ENCODE results near the gene PLPP1. TPM values are rescaled to one million over a fixed set of nuclear protein-coding genes. Genes with fewer than 3 reads are reported as not detected.

PLPP1 gene
- total RNA-seq, 1 experiment from 2014 or later: 42.7 TPM

GRCh38 chr5:55450050-55450765 lies 84.6 kb downstream of the PLPP1 start:
- peak; percentile 68 for DNase-seq (ENCODE audit: low read depth)

DNA sequence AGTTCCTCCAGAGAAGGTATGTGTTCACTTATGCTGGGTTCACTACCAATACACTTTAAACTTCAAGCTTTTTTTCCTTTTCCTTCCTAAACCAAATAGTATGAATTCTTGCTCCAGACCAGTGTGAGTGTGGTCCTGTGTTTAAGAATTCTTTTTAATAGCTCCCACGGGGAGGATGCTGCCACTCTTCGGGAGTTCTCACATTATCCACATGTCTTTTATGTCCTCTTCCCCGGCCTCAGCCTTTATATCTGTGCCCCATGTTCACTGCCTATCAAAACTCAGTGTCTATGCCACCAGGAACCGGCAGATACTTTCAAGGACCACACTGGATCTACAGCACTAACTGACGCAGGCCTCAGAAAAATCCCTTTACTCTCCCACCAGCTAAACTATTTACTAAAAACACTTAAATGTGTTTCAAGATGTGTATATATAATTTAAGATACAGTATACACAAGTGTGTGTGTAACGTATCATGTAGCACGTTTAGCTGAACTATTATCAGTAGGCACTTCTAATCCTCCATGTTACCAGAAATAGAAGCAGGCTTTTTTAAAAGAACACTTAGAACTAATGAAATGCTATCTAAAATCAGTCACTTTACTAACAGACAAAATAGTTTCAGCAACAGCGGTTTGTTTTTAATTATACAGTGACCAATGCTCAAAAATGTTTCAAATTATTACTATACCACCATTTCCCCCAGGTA lies 88.0 kb downstream of the PLPP1 start:
- DNase-seq (ENCODE audit: low read depth): no peak

DNA sequence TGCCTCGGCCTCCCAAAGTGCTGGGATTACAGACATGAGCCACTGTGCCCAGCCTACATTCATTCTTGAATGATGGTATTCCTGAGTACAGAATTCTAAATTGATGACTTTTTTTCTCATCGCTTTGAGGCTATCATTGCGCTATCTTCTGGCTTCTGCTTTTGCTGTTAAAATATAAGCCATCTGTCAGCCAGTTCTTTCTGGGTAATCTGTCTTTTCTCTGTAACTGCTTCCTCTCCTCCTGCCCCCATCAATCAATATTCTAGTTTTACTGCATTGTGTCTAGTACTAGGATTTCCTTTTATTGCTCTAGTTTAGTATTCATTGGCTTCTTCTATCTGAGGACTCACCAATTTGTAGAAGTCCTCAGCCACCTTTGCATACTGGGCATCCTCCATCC lies 89.0 kb downstream of the PLPP1 start:
- peak; percentile 11 for DNase-seq (ENCODE audit: low read depth)

- no peak for DNase-seq (ENCODE audit: low read depth)
These were observed 92.8 kb downstream of the PLPP1 start for GRCh38 chr5:55441954-55442353.

DNA sequence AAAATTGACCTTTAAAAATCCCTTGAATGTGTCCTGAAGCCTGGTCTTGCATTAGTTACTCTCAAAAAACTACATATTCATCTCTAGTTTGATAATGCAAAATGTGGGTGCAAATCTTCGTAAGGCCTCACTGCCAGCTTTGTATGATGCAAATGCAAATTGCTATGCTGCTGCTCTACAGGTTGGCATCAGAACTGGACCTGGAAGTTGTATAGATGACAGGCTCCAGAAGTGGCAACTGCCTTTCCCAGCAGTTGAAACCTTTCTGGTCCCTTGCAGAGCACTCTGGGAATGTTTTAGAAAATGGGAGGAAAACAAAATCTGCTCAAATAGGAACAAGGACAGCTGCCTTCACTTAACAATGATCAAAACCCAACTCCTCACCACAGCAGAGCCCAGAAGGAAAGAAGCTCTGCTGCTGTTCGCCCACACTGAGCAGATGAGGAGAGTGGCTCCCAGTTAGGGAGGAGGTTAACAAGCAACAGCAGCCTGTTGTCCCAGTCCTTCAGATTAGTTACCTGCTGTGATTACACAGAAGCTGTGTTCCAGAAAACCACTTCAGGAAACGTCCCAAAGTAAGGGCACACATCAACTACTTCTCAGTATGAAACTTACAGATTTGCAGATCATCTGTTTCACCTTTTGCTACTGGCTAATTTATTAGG lies 93.5 kb downstream of the PLPP1 start:
- DNase-seq (ENCODE audit: low read depth): peak; percentile 17

DNA sequence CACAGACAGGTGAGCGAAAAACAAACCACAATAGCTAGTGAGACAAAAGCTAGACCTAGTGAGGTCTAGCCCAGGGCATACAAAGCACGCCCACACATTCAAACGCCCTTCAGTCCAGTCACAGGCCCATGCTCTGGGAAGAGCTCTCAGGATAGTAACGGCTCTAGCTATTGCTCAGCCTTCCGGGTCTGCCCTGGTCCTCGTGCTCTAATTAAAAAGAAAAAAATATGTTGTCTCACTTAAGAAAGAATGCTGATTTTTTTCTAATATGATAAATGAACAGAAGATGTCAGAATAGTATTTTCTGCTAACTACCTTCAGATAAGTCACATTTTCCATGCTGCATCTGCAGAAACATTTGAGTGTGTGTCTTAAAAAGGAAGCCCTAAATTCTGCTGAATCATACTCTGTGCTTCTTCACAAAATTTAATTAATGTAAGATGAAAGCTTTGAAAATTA lies 94.5 kb downstream of the PLPP1 start:
- DNase-seq (ENCODE audit: low read depth): peak; percentile 42

DNA sequence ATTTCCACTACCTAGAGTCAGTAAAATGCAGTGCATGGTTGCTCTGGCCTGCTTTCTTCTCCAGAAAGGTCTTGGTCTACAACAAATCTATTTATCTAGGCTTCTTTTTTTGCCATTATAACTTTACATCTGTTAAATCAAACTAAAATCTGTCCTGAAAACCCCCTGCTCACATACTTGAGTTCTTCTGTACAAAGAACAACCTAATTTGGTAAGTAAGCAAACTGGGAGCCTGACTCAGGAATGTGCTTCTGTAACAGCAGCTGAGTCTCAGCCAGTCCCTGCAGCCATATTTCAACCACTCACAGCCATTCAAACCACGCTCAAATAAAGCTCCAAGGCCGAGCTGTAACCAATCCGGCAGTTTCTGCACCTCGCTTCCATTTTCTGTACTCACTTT lies 95.8 kb downstream of the PLPP1 start:
- peak; percentile 76 for DNase-seq (ENCODE audit: low read depth)

- DNase-seq (ENCODE audit: low read depth): no peak
These were observed 96.9 kb downstream of the PLPP1 start for GRCh38 chr5:55437859-55438206.

- no peak for DNase-seq (ENCODE audit: low read depth)
These were observed 97.3 kb downstream of the PLPP1 start for GRCh38 chr5:55437452-55437851.

- DNase-seq (ENCODE audit: low read depth): no peak
These were observed 102.2 kb downstream of the PLPP1 start for GRCh38 chr5:55432549-55432948.

DNA sequence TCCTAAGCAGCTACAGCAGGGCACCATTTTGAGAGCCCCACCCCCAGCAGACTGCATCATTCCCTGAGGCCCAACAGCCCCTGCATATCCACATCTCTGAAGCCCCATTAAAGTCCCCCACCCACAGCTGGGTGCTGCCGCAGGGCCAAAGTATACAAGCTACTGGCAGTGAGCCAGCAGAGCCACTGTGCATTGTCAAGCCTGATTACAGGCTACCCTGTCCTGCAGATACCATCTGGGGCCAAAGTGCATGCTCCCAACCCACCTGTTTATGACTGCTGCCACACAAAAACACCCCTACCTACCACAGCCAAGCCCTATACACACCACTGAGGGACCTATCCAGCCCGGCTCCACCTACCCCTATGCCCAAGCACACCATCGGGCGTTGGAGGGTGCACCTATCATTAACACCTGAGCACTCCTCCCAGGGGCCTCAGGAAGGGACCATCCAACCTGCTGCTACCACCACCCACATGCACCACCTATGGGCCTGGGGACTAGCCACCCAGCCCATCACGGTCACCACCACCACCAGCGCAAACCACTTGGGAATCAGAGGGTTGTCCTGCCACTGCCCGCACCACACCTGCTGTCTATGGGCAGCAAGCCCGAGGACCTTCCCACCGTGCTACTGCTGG lies 105.0 kb downstream of the PLPP1 start:
- no peak for DNase-seq (ENCODE audit: low read depth)

GRCh38 chr5:55429221-55429612 lies 105.5 kb downstream of the PLPP1 start:
- no peak for DNase-seq (ENCODE audit: low read depth)

GRCh38 chr5:55427157-55427556 lies 107.6 kb downstream of the PLPP1 start:
- DNase-seq (ENCODE audit: low read depth): peak; percentile 95

DNA sequence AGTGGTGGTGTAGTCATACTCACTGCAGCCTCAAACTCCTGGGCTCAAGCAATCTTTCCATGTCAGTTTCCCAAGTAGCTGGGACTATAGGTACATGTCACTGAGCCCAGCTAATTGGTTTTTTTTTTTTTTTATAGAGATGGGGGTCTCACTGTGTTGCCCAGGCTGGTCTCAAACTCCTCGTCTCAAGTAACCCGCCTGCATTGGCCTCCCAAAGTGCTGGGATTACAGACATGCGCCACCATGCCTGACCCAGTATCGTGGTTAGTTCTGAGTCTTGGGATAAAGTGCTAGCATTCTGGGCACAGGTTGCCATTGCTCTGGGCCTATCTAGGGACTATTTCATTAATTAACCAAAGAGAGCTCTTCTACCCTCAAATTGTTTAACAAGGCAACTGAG lies 108.3 kb downstream of the PLPP1 start:
- DNase-seq (ENCODE audit: low read depth): no peak

DNA sequence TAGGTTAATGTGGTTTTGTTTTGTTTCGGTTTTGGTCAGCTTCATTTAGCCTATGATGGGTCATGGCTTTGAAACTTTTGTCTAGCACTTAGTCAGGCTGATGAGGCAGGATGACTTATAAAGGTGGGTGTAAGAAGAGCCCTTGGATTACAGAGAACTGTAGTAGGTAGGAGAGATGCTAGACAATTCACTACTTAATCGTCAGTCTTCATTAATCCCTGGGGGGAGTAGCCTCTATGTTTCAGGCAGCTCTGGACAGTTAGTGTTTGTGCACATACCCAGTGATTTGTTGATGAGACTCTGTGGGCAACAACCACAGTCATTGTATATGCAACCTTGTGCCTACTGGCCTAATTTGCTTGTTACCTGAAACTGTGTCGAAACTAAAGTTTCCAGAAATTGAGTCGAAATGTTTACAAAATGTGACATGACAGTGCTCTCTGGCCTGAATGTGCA lies 113.7 kb downstream of the PLPP1 start:
- DNase-seq (ENCODE audit: low read depth): peak; percentile 29

GRCh38 chr5:55418994-55419968 lies 115.5 kb downstream of the PLPP1 start:
- peak; percentile 53 for DNase-seq (ENCODE audit: low read depth)

DNA sequence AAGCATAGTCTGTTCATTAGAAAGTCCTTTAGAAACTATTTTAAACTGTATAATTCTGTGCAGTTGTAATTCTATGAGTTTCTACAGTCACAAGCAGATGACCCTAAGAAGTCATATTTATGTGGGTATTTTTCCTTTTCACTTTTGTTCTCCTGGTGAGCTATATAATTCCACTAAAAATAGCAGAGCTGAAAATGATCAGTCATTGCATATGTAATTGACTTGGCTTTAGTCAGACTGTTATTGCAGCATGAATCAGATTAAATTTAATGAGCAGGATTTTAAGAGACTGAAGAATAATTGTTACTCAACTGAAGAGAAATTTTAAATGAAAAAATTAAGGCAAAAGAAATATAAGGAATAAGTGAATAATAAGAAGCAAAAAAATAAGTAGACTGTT lies 118.5 kb downstream of the PLPP1 start:
- no peak for DNase-seq (ENCODE audit: low read depth)

GRCh38 chr5:55415071-55415470 lies 119.7 kb downstream of the PLPP1 start:
- no peak for DNase-seq (ENCODE audit: low read depth)

DNA sequence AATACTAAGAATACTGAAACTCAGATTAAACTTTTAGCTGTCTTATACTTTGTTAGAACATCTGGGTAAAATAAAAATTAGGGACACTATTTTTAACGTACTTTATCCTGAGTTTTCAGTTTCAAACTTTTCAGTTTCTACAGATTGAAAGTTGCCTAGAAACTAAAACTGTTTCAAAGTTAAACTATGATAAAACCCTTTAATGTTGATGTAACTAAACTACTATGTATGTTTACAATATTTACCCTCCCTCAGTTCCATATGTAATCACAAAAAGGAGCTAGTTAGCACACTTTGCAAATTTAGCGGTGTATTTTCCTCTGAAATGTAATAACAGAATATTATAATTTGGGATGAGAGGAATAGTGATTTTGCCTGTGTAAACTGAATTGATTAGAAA lies 121.1 kb downstream of the PLPP1 start:
- DNase-seq (ENCODE audit: low read depth): no peak

DNA sequence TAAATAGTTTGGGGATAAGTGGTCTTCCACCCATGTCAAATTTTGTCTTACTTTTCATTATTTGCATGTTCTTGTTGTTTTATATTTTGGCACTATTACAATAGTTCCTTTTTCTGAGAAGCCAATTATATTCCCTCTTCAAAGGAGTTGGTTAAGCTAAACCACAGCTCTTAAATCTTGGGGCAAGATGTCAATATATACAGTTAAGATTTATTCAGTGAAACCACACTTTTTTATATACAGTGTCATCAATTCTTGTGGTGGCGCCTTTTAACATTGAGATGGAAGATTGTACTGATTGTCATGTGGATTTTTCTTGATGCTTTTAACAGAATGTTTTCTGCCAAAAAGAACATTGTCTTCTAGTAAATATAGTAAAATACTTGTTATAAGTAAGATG lies 122.9 kb downstream of the PLPP1 start:
- no peak for DNase-seq (ENCODE audit: low read depth)

GRCh38 chr5:55410845-55411244 lies 123.9 kb downstream of the PLPP1 start:
- no peak for DNase-seq (ENCODE audit: low read depth)
